ENCODE measurements around the gene PTPRU. TPM values are rescaled to one million over a fixed set of nuclear protein-coding genes. Genes with fewer than 3 reads are reported as not detected.

PTPRU gene
- total RNA-seq, 2 experiments from 2014 or later, result 0.16 to 0.56 TPM

- ChIA-PET POLR2A (interaction anchor here (1.7 kb wide), 1 partner anchor 29 kb away, joined by 4 read pairs; the partner anchor contains the start of gene MECR), CTCF (no interaction called here)
- no peak overlapping the region for H3K27ac ChIP-seq (ENCODE audit: low read depth in 1 of 2, low read length in 2 of 2)
- peak overlapping the region; percentile 38 for H3K4me3 ChIP-seq (ENCODE audit: low read length)
- H3K36me3 ChIP-seq (ENCODE audit: insufficient read depth, low read length), result no peaks in the 10 kb centered on the region
- H3K27me3 ChIP-seq (ENCODE audit: control insufficient read depth in 1 of 2, insufficient read depth in 2 of 2, low read length in 2 of 2), result peaks cover 32 to 40% of the 10 kb centered on the region in 2 experiments
- Mint-ChIP-seq H3K4me1 (ENCODE audit: low read depth) (peaks cover 4% of the 10 kb centered on the region), H3K27me3 (peaks cover 48% of the 10 kb centered on the region), H3K36me3 (ENCODE audit: low read depth) (no peaks in the 10 kb centered on the region), H3K4me3 (peak overlapping the region; percentile 86), H3K27ac (no peak overlapping the region), H3K9me3 (no peaks in the 10 kb centered on the region)
- ATAC-seq (ENCODE audit: poor library complexity), result peak; percentile 59
- intact Hi-C loops (cut with DNase I, micrococcal nuclease), result no loop called here
- DNase-seq, result peak in 10 of 14 experiments; percentile 7 to 51 (median 20)
- peaks cover 14% of the 10 kb centered on the region for H3K4me1 ChIP-seq (ENCODE audit: insufficient read depth, low read length)
- peaks cover 0 to 13% of the 10 kb centered on the region in 2 experiments for H3K9me3 ChIP-seq (ENCODE audit: control insufficient read depth in 1 of 2, insufficient read depth in 1 of 2, low read length in 2 of 2)
- TF ChIP-seq, protein P1, sequence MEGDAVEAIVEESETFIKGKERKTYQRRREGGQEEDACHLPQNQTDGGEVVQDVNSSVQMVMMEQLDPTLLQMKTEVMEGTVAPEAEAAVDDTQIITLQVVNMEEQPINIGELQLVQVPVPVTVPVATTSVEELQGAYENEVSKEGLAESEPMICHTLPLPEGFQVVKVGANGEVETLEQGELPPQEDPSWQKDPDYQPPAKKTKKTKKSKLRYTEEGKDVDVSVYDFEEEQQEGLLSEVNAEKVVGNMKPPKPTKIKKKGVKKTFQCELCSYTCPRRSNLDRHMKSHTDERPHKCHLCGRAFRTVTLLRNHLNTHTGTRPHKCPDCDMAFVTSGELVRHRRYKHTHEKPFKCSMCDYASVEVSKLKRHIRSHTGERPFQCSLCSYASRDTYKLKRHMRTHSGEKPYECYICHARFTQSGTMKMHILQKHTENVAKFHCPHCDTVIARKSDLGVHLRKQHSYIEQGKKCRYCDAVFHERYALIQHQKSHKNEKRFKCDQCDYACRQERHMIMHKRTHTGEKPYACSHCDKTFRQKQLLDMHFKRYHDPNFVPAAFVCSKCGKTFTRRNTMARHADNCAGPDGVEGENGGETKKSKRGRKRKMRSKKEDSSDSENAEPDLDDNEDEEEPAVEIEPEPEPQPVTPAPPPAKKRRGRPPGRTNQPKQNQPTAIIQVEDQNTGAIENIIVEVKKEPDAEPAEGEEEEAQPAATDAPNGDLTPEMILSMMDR (IDR thresholded peaks at IDR 0.05), result no peak
Observed at GRCh38 chr1:29259802-29260441, 23.6 kb downstream of the PTPRU start.

DNA sequence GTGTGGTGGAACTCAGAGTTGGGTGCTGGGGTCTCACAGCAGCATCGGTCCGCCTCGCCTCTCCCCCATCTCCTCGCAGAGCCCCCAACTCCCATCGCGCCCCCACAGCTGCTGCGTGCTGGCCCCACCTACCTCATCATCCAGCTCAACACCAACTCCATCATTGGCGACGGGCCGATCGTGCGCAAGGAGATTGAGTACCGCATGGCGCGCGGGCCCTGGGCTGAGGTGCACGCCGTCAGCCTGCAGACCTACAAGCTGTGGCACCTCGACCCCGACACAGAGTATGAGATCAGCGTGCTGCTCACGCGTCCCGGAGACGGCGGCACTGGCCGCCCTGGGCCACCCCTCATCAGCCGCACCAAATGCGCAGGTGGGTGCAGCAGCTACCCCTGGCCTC, 24.2 kb downstream of the PTPRU start:
- DNase-seq (no peak), ATAC-seq (ENCODE audit: poor library complexity) (no peak)
- Histone ChIP-seq H3K9me3 (ENCODE audit: control insufficient read depth in 1 of 2, insufficient read depth in 1 of 2, low read length in 2 of 2) (peaks cover 0 to 13% of the 10 kb centered on the region in 2 experiments), H3K27me3 (ENCODE audit: control insufficient read depth in 1 of 2, insufficient read depth in 2 of 2, low read length in 2 of 2) (peaks cover 32 to 40% of the 10 kb centered on the region in 2 experiments), H3K4me1 (ENCODE audit: insufficient read depth, low read length) (peaks cover 14% of the 10 kb centered on the region), H3K36me3 (ENCODE audit: insufficient read depth, low read length) (no peaks in the 10 kb centered on the region), H3K4me3 (ENCODE audit: low read length) (no peak overlapping the region), H3K27ac (ENCODE audit: low read depth in 1 of 2, low read length in 2 of 2) (no peak overlapping the region)
- ChIA-PET POLR2A (no interaction called here), CTCF (no interaction called here)
- Mint-ChIP-seq H3K27ac (no peak overlapping the region), H3K4me1 (ENCODE audit: low read depth) (peaks cover 4% of the 10 kb centered on the region), H3K9me3 (no peaks in the 10 kb centered on the region), H3K4me3 (peak overlapping the region; percentile 86), H3K27me3 (peaks cover 51% of the 10 kb centered on the region), H3K36me3 (ENCODE audit: low read depth) (no peaks in the 10 kb centered on the region)
- intact Hi-C loops (cut with DNase I, micrococcal nuclease), result no loop called here
- TF ChIP-seq, protein P1 (IDR thresholded peaks at IDR 0.05), result no peak

DNA sequence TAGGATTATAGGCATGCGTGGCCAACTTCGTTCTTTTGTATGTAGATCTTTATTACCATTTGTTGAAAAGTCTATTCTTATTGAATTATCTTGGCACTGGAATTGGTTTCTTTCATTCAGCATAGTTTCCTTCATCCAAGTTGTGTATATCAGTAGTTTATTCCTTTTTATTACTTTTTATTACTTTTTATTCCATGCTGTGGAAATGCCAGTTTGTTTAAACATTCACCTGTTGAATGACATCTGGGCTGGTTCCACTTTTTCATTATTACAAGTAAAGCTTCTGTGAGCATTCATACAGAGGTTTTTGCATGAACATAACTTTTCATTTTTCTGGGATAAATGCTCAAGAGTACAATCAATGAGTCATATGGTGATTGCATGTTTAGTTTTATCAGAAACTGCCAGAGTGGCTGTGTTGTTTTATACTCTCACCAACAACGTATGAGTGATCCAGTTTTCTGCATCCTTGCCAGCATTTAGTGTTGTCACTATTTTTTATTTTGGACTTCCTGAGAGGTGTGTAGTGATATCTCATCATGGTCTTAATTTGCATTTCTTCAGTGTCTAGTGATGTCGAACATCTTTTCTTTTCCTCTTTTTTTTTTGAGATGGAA, 28.6 kb downstream of the PTPRU start:
- Histone ChIP-seq H3K4me1 (ENCODE audit: insufficient read depth, low read length) (peaks cover 6% of the 10 kb centered on the region), H3K27ac (ENCODE audit: low read depth in 1 of 2, low read length in 2 of 2) (no peak overlapping the region), H3K36me3 (ENCODE audit: insufficient read depth, low read length) (no peaks in the 10 kb centered on the region), H3K27me3 (ENCODE audit: control insufficient read depth in 1 of 2, insufficient read depth in 2 of 2, low read length in 2 of 2) (peaks cover 25 to 42% of the 10 kb centered on the region in 2 experiments), H3K4me3 (ENCODE audit: low read length) (no peak overlapping the region), H3K9me3 (ENCODE audit: control insufficient read depth in 1 of 2, insufficient read depth in 1 of 2, low read length in 2 of 2) (peaks cover 0 to 9% of the 10 kb centered on the region in 2 experiments)
- intact Hi-C loops (cut with DNase I, micrococcal nuclease), result no loop called here
- H3K27ac Mint-ChIP-seq, result no peak overlapping the region
- POLR2A ChIA-PET, result no interaction called here
- H3K4me1 Mint-ChIP-seq (ENCODE audit: low read depth), result peaks cover 4% of the 10 kb centered on the region
- no peak overlapping the region for H3K4me3 Mint-ChIP-seq
- peaks cover 77% of the 10 kb centered on the region for H3K27me3 Mint-ChIP-seq
- DNase-seq (no peak), ATAC-seq (ENCODE audit: poor library complexity) (no peak)
- TF ChIP-seq, protein P1 (IDR thresholded peaks at IDR 0.05), result no peak
- no peaks in the 10 kb centered on the region for H3K36me3 Mint-ChIP-seq (ENCODE audit: low read depth)
- no peaks in the 10 kb centered on the region for H3K9me3 Mint-ChIP-seq
- CTCF ChIA-PET, result no interaction called here

Measured in CD4-positive, alpha-beta T cell (primary cell).